PC-3 (cell line): ENCODE measurements around the gene EEPD1.

ENCODE experiments used
- EZH2 ChIP-seq: fragments of 300-600 bp; sonication (generic); IDR thresholded peaks from one replicate; pipeline ENCODE4 v1.6.1; 2017; ENCODE audit warnings: antibody characterized with exemption, mild to moderate bottlenecking, low read length; ENCODE audit not compliant: unreplicated experiment
- TF ChIP-seq, protein P1 (sequence below): fragments of 300-600 bp; sonication (generic); conservative IDR thresholded peaks from 2 replicates; pipeline ENCODE4 v1.5.1; 2017; ENCODE audit warnings: antibody characterized with exemption, low read depth, mild to moderate bottlenecking, low read length

DNA sequence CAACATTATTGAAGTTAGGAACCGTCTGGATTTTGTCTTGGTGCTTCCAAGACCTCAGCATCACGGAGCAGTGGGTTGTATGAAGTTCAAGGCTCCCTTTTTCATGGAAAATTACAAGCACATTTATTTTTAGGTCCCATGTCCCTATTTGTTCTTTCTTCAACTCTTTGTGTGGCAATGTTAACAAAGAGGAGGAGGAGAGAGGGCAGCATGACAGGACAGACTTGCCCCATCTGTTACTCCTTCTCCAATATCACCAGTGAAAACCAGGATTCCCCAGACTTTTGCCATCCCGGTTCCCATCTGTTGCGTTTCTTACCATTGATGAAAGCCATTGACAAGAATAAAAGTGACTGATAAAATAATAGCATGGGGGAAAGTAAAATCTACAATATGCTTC, 28.6 kb downstream of the EEPD1 start:
- TF ChIP-seq, protein P1, sequence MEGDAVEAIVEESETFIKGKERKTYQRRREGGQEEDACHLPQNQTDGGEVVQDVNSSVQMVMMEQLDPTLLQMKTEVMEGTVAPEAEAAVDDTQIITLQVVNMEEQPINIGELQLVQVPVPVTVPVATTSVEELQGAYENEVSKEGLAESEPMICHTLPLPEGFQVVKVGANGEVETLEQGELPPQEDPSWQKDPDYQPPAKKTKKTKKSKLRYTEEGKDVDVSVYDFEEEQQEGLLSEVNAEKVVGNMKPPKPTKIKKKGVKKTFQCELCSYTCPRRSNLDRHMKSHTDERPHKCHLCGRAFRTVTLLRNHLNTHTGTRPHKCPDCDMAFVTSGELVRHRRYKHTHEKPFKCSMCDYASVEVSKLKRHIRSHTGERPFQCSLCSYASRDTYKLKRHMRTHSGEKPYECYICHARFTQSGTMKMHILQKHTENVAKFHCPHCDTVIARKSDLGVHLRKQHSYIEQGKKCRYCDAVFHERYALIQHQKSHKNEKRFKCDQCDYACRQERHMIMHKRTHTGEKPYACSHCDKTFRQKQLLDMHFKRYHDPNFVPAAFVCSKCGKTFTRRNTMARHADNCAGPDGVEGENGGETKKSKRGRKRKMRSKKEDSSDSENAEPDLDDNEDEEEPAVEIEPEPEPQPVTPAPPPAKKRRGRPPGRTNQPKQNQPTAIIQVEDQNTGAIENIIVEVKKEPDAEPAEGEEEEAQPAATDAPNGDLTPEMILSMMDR, result no peak
- TF ChIP-seq EZH2, result no peak
